ENCODE data around the gene CTBP1. TPM values are rescaled to one million over a fixed set of nuclear protein-coding genes. Genes with fewer than 3 reads are reported as not detected.
A peak's percentile ranks its signal among the peaks of the same experiment; 100 is the strongest.

The CTBP1 gene
- total and polyA plus RNA-seq, 8 donors = 91.5 to 131 (median 109) TPM

- peaks cover 0 to 58% (median 45%) of the 10 kb centered on the region in 3 donors for H3K36me3 ChIP-seq
- no peak for DNase-seq
These were observed 24.8 kb downstream of the CTBP1 start for GRCh38 chr4:1223841-1224809.

GRCh38 chr4:1222938-1223690, 25.8 kb downstream of the CTBP1 start:
- WGBS, 2 donors = 92% methylated on average over 29 of the region's 29 CpGs
- FAIRE-seq = no peak
- Histone ChIP-seq H3K27me3 (no peaks in the 10 kb centered on the region), H3K4me3 (no peak overlapping the region), H3K36me3 (peaks cover 0 to 54% (median 41%) of the 10 kb centered on the region in 3 donors), H3K27ac (no peak overlapping the region), H3K9me3 (no peaks in the 10 kb centered on the region), H3K4me1 (no peaks in the 10 kb centered on the region)
- intact Hi-C loops (cut with DNase I) = no loop called here
- no peak for DNase-seq
- no peak for ATAC-seq
- no peak for TF ChIP-seq CTCF (IDR thresholded peaks at IDR 0.05)

More at GRCh38 chr4:1223841-1224809, 24.8 kb downstream of the CTBP1 start:
- H3K27me3 ChIP-seq = no peaks in the 10 kb centered on the region
- H3K9me3 ChIP-seq = no peaks in the 10 kb centered on the region
- no peak for TF ChIP-seq CTCF (IDR thresholded peaks at IDR 0.05)
- intact Hi-C loops (cut with DNase I) = no loop called here
- no peak for ATAC-seq
- no peak for FAIRE-seq
- H3K27ac ChIP-seq = no peak overlapping the region
- no peaks in the 10 kb centered on the region for H3K4me1 ChIP-seq
- WGBS, 2 donors = 93 to 95% methylated on average over 40 of the region's 40 CpGs
- H3K4me3 ChIP-seq = no peak overlapping the region

GRCh38 chr4:1222036-1222789, 26.7 kb downstream of the CTBP1 start:
- Histone ChIP-seq H3K4me3 (no peak overlapping the region), H3K36me3 (peaks cover 0 to 45% (median 38%) of the 10 kb centered on the region in 3 donors), H3K4me1 (no peaks in the 10 kb centered on the region), H3K27ac (no peak overlapping the region), H3K9me3 (no peaks in the 10 kb centered on the region), H3K27me3 (no peaks in the 10 kb centered on the region)
- no peak for TF ChIP-seq CTCF (IDR thresholded peaks at IDR 0.05)
- FAIRE-seq = no peak
- peak in 3 of 4 donors; percentile 10 to 48 (median 18) for ATAC-seq
- DNase-seq = no peak
- 92 to 93% methylated on average over 32 to 34 of the region's 34 CpGs for WGBS, 2 donors
- intact Hi-C loops (cut with DNase I) = no loop called here

GRCh38 chr4:1221155-1221870, 27.6 kb downstream of the CTBP1 start:
- no peak for FAIRE-seq
- no peak for ATAC-seq
- Histone ChIP-seq H3K27me3 (no peaks in the 10 kb centered on the region), H3K36me3 (peaks cover 0 to 45% (median 31%) of the 10 kb centered on the region in 3 donors), H3K4me3 (no peak overlapping the region), H3K9me3 (no peaks in the 10 kb centered on the region), H3K27ac (no peak overlapping the region), H3K4me1 (no peaks in the 10 kb centered on the region)
- WGBS, 2 donors = 88% methylated on average over 33 of the region's 33 CpGs
- intact Hi-C loops (cut with DNase I) = no loop called here
- no peak for TF ChIP-seq CTCF (IDR thresholded peaks at IDR 0.05)
- DNase-seq = no peak

Measured in pancreas (tissue), 10 donors.